ENCODE data around the gene TBC1D7.

DNA sequence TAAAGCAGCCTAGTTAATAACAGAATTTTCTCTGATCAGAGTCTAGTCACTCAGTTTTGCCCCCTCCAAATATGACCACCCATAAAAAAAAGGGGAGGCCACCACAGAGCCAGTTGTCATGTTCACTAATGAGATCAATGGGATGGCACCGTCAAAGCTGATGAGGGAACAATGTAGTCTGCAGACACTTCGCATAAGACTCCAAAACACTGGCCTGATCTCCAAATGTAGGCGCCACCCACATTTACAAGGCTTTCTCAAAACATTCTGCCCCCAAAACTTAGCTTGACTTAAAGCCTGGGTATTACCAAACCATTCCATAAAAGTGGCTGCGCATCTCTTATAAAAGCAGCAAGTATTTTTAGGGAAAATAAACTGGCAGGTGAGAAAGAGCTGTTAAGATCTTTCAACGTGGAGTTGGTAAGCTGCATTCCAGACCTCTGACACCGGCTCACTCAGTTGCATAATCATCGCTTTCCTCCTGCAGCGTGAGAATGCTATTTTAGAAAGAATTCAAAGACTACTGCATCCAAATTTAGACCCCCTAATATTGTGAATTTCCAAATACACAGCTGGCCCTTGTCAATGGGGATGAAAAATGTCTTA is 59.3 kb downstream of the TBC1D7 start:
- TF ChIP-seq POLR2A (IDR thresholded peaks at IDR 0.05; ENCODE audit: low read depth, low read length) (no peak), TAF1 (IDR thresholded peaks at IDR 0.05; ENCODE audit: low read depth, low read length) (no peak), PAX5 (IDR thresholded peaks at IDR 0.05; ENCODE audit: insufficient read depth, low read length, severe bottlenecking) (no peak), POLR2AphosphoS5 (IDR thresholded peaks at IDR 0.05; ENCODE audit: low read depth, low read length) (no peak)

All from GM12891 (cell line).